ENCODE measurements around the gene CEP89. TPM values are rescaled to one million over a fixed set of nuclear protein-coding genes. Genes with fewer than 3 reads are reported as not detected.
"Not testable (repeated sequence)": the region's sequence is repeated elsewhere in the genome, so short reads cannot be mapped to it uniquely, and the experiment has no call there.

Gene CEP89
- polyA plus RNA-seq, 1 donor (not counting 4 experiments of a cell fraction or from before 2014, with no cell fraction given): 11.2 TPM

GRCh38 chr19:32988724-32989123 is 17.0 kb upstream of the CEP89 start:
- FAIRE-seq (no peak), DNase-seq (ENCODE audit: low read depth, low spot score) (no peak)
- H2AFZ ChIP-seq (ENCODE audit: control insufficient read depth, low read length): no peak overlapping the region
- H3K9me3 ChIP-seq (ENCODE audit: control insufficient read depth, low read depth, low read length): no peaks in the 10 kb centered on the region
- H3K9ac ChIP-seq (ENCODE audit: control insufficient read depth, extremely low read depth, insufficient read depth, low read length): no peak overlapping the region
- H3K4me2 ChIP-seq (ENCODE audit: control insufficient read depth, extremely low read depth, insufficient read depth, low read depth, low read length): no peak overlapping the region
- TF ChIP-seq EZH2 (IDR thresholded peaks at IDR 0.05; ENCODE audit: low read length) (no peak), CTCF (optimal IDR thresholded peaks at IDR 0.05 in 1 of 3, IDR thresholded peaks at IDR 0.05 in 1 of 3, conservative IDR thresholded peaks at IDR 0.05 in 1 of 3; ENCODE audit: extremely low read depth in 1 of 3, insufficient read depth in 2 of 3, low read length in 3 of 3) (no peak)
- no peaks in the 10 kb centered on the region for H3K9me1 ChIP-seq (ENCODE audit: control insufficient read depth, extremely low read depth, insufficient read depth, low read length)
- no peaks in the 10 kb centered on the region for H3K79me2 ChIP-seq (ENCODE audit: control insufficient read depth, insufficient read depth, low read length)
- H3K4me3 ChIP-seq (ENCODE audit: control insufficient read depth in 2 of 3, extremely low read depth in 1 of 3, insufficient read depth in 2 of 3, low read depth in 1 of 3, low read length in 3 of 3): no peak overlapping the region
- no peaks in the 10 kb centered on the region for H3K4me1 ChIP-seq (ENCODE audit: control insufficient read depth, extremely low read depth, insufficient read depth, low read length)
- no peaks in the 10 kb centered on the region for H4K20me1 ChIP-seq (ENCODE audit: control insufficient read depth, extremely low read depth, insufficient read depth, low read length)
- no peaks in the 10 kb centered on the region for H3K27me3 ChIP-seq (ENCODE audit: control insufficient read depth, extremely low read depth, insufficient read depth, low read length)
- peaks cover 0 to 8% of the 10 kb centered on the region in 2 experiments for H3K36me3 ChIP-seq (ENCODE audit: control insufficient read depth in 2 of 2, extremely low read depth in 1 of 2, insufficient read depth in 2 of 2, low read length in 2 of 2)
- dilution Hi-C loops (cut with MboI; ENCODE audit: extremely low pct_ligation_motif_present, low sequenced_read_pairs): loop anchor here (10.0 kb wide), 1 partner anchor 126 kb away; no protein-coding TSS in a partner anchor
- H3K27ac ChIP-seq (ENCODE audit: control insufficient read depth, insufficient read depth, low read length): no peak overlapping the region

GRCh38 chr19:32988254-32988653 is 16.5 kb upstream of the CEP89 start:
- dilution Hi-C loops (cut with MboI; ENCODE audit: extremely low pct_ligation_motif_present, low sequenced_read_pairs): loop anchor here (10.0 kb wide), 1 partner anchor 127 kb away; no protein-coding TSS in a partner anchor
- not testable (repeated sequence) for H3K4me1 ChIP-seq (ENCODE audit: control insufficient read depth, extremely low read depth, insufficient read depth, low read length); H3K9me1 ChIP-seq (ENCODE audit: control insufficient read depth, extremely low read depth, insufficient read depth, low read length); H3K9me3 ChIP-seq (ENCODE audit: control insufficient read depth, low read depth, low read length); H3K9ac ChIP-seq (ENCODE audit: control insufficient read depth, extremely low read depth, insufficient read depth, low read length); FAIRE-seq; H3K36me3 ChIP-seq (ENCODE audit: control insufficient read depth in 2 of 2, extremely low read depth in 1 of 2, insufficient read depth in 2 of 2, low read length in 2 of 2); H3K4me2 ChIP-seq (ENCODE audit: control insufficient read depth, extremely low read depth, insufficient read depth, low read depth, low read length); H3K4me3 ChIP-seq (ENCODE audit: control insufficient read depth in 2 of 3, extremely low read depth in 1 of 3, insufficient read depth in 2 of 3, low read depth in 1 of 3, low read length in 3 of 3); H2AFZ ChIP-seq (ENCODE audit: control insufficient read depth, low read length); H3K79me2 ChIP-seq (ENCODE audit: control insufficient read depth, insufficient read depth, low read length); H3K27ac ChIP-seq (ENCODE audit: control insufficient read depth, insufficient read depth, low read length); H3K27me3 ChIP-seq (ENCODE audit: control insufficient read depth, extremely low read depth, insufficient read depth, low read length); H4K20me1 ChIP-seq (ENCODE audit: control insufficient read depth, extremely low read depth, insufficient read depth, low read length); DNase-seq (ENCODE audit: low read depth, low spot score)

- H3K9ac ChIP-seq (ENCODE audit: control insufficient read depth, extremely low read depth, insufficient read depth, low read length); DNase-seq (ENCODE audit: low read depth, low spot score); FAIRE-seq; H2AFZ ChIP-seq (ENCODE audit: control insufficient read depth, low read length); H3K4me3 ChIP-seq (ENCODE audit: control insufficient read depth in 2 of 3, extremely low read depth in 1 of 3, insufficient read depth in 2 of 3, low read depth in 1 of 3, low read length in 3 of 3); H3K79me2 ChIP-seq (ENCODE audit: control insufficient read depth, insufficient read depth, low read length); H3K36me3 ChIP-seq (ENCODE audit: control insufficient read depth in 2 of 2, extremely low read depth in 1 of 2, insufficient read depth in 2 of 2, low read length in 2 of 2); H3K4me2 ChIP-seq (ENCODE audit: control insufficient read depth, extremely low read depth, insufficient read depth, low read depth, low read length); H4K20me1 ChIP-seq (ENCODE audit: control insufficient read depth, extremely low read depth, insufficient read depth, low read length); H3K27ac ChIP-seq (ENCODE audit: control insufficient read depth, insufficient read depth, low read length); H3K9me3 ChIP-seq (ENCODE audit: control insufficient read depth, low read depth, low read length); H3K4me1 ChIP-seq (ENCODE audit: control insufficient read depth, extremely low read depth, insufficient read depth, low read length); H3K9me1 ChIP-seq (ENCODE audit: control insufficient read depth, extremely low read depth, insufficient read depth, low read length); H3K27me3 ChIP-seq (ENCODE audit: control insufficient read depth, extremely low read depth, insufficient read depth, low read length): not testable (repeated sequence)
- dilution Hi-C loops (cut with MboI; ENCODE audit: extremely low pct_ligation_motif_present, low sequenced_read_pairs): loop anchor here (10.0 kb wide), 1 partner anchor 132 kb away; no protein-coding TSS in a partner anchor
Measured at GRCh38 chr19:32982488-32982887, 10.7 kb upstream of the CEP89 start.

GRCh38 chr19:32979807-32980206 is 8.0 kb upstream of the CEP89 start:
- dilution Hi-C loops (cut with MboI; ENCODE audit: extremely low pct_ligation_motif_present, low sequenced_read_pairs): loop anchor here (10.0 kb wide), 1 partner anchor 135 kb away; no protein-coding TSS in a partner anchor

More at GRCh38 chr19:32979807-32980206, 8.0 kb upstream of the CEP89 start:
- not testable (repeated sequence) for H3K9me3 ChIP-seq (ENCODE audit: control insufficient read depth, low read depth, low read length); H2AFZ ChIP-seq (ENCODE audit: control insufficient read depth, low read length); H3K4me2 ChIP-seq (ENCODE audit: control insufficient read depth, extremely low read depth, insufficient read depth, low read depth, low read length); H4K20me1 ChIP-seq (ENCODE audit: control insufficient read depth, extremely low read depth, insufficient read depth, low read length); H3K27me3 ChIP-seq (ENCODE audit: control insufficient read depth, extremely low read depth, insufficient read depth, low read length); H3K4me3 ChIP-seq (ENCODE audit: control insufficient read depth in 2 of 3, extremely low read depth in 1 of 3, insufficient read depth in 2 of 3, low read depth in 1 of 3, low read length in 3 of 3); FAIRE-seq; H3K36me3 ChIP-seq (ENCODE audit: control insufficient read depth in 2 of 2, extremely low read depth in 1 of 2, insufficient read depth in 2 of 2, low read length in 2 of 2); H3K9ac ChIP-seq (ENCODE audit: control insufficient read depth, extremely low read depth, insufficient read depth, low read length); H3K27ac ChIP-seq (ENCODE audit: control insufficient read depth, insufficient read depth, low read length); DNase-seq (ENCODE audit: low read depth, low spot score); H3K79me2 ChIP-seq (ENCODE audit: control insufficient read depth, insufficient read depth, low read length); H3K9me1 ChIP-seq (ENCODE audit: control insufficient read depth, extremely low read depth, insufficient read depth, low read length); H3K4me1 ChIP-seq (ENCODE audit: control insufficient read depth, extremely low read depth, insufficient read depth, low read length)
